H9 (cell line): Measurements from ENCODE around the gene PCDHAC2. TPM values are rescaled to one million over a fixed set of nuclear protein-coding genes. Genes with fewer than 3 reads are reported as not detected.

Source experiments
- DNase-seq: peaks from one replicate; pipeline ENCODE4 v3.0.0-alpha.2; 2017
- H2AFZ ChIP-seq: one replicate; pipeline ENCODE4 v1.6.1; 2013; ENCODE audit warnings: mild to moderate bottlenecking, low read length, control low read depth, moderate library complexity
- H2AK5ac ChIP-seq: 2 replicates; pipeline ENCODE4 v1.6.1; 2013; ENCODE audit warnings: low read length, control low read depth, mixed read lengths; ENCODE audit not compliant: insufficient read length
- H2BK120ac ChIP-seq: one replicate; pipeline ENCODE4 v1.6.1; 2013; ENCODE audit warnings: low read depth, mild to moderate bottlenecking, low read length, control low read depth, inconsistent platforms; ENCODE audit not compliant: poor library complexity, severe bottlenecking
- H2BK12ac ChIP-seq: 2 replicates; pipeline ENCODE4 v1.6.1; 2013; ENCODE audit warnings: low read length, control low read depth, mixed read lengths, low read depth; ENCODE audit not compliant: insufficient read length
- H2BK15ac ChIP-seq: 2 replicates; pipeline ENCODE4 v1.6.1; 2013; ENCODE audit warnings: low read depth, low read length, control low read depth
- H2BK20ac ChIP-seq: one replicate; pipeline ENCODE4 v1.6.1; 2013; ENCODE audit warnings: low read depth, mild to moderate bottlenecking, low read length, control low read depth, inconsistent platforms; ENCODE audit not compliant: poor library complexity, severe bottlenecking
- H2BK5ac ChIP-seq: 2 replicates; pipeline ENCODE4 v1.6.1; 2013; ENCODE audit warnings: low read length, control low read depth, mixed read lengths; ENCODE audit not compliant: insufficient read length
- H3K14ac ChIP-seq: 2 replicates; pipeline ENCODE4 v1.6.1; 2013; ENCODE audit warnings: low read length, control low read depth; ENCODE audit not compliant: insufficient read depth
- H3K18ac ChIP-seq: 2 replicates; pipeline ENCODE4 v1.6.1; 2013; ENCODE audit warnings: low read depth, mild to moderate bottlenecking, mixed read lengths, low read length, control low read depth; ENCODE audit not compliant: insufficient read length
- H3K23ac ChIP-seq: 2 replicates; pipeline ENCODE4 v1.6.1; 2013; ENCODE audit warnings: low read length, control low read depth, mixed read lengths, low read depth; ENCODE audit not compliant: insufficient read length
- H3K23me2 ChIP-seq: 2 replicates; pipeline ENCODE4 v1.6.1; 2013; ENCODE audit warnings: low read depth, mild to moderate bottlenecking, mixed read lengths, low read length, control low read depth; ENCODE audit not compliant: insufficient read length, poor library complexity, severe bottlenecking
- H3K27ac ChIP-seq: 2 replicates; pipeline ENCODE4 v1.5.1; 2013; ENCODE audit warnings: low read length, control low read depth, mixed read lengths, low read depth; ENCODE audit not compliant: insufficient read length
- H3K27me3 ChIP-seq: 2 replicates; pipeline ENCODE4 v1.6.1; 2013; ENCODE audit warnings: low read length, control low read depth, inconsistent platforms; ENCODE audit not compliant: insufficient read depth
- H3K4ac ChIP-seq: 2 replicates; pipeline ENCODE4 v1.6.1; 2013; ENCODE audit warnings: low read depth, mild to moderate bottlenecking, control low read depth, inconsistent platforms, low read length, moderate library complexity
- H3K4me1 ChIP-seq: 2 replicates; pipeline ENCODE4 v1.6.1; 2013; ENCODE audit warnings: low read length, control low read depth, inconsistent platforms; ENCODE audit not compliant: insufficient read depth
- H3K4me2 ChIP-seq: 2 replicates; pipeline ENCODE4 v1.6.1; 2013; ENCODE audit warnings: low read length, control low read depth, mixed read lengths; ENCODE audit not compliant: insufficient read length, insufficient read depth
- H3K56ac ChIP-seq: 2 replicates; pipeline ENCODE4 v1.6.1; 2013; ENCODE audit warnings: low read depth, mild to moderate bottlenecking, mixed read lengths, low read length, control low read depth; ENCODE audit not compliant: insufficient read length
- H3K79me1 ChIP-seq: 2 replicates; pipeline ENCODE4 v1.6.1; 2013; ENCODE audit warnings: low read depth, mild to moderate bottlenecking, moderate library complexity, low read length, control low read depth, inconsistent platforms; ENCODE audit not compliant: insufficient read depth, poor library complexity, severe bottlenecking
- H3K79me2 ChIP-seq: 2 replicates; pipeline ENCODE4 v1.6.1; 2013; ENCODE audit warnings: low read length, control low read depth, inconsistent platforms; ENCODE audit not compliant: insufficient read depth
- H3K9ac ChIP-seq: 2 replicates; pipeline ENCODE4 v1.6.1; 2013; ENCODE audit warnings: low read length, control low read depth, mixed read lengths; ENCODE audit not compliant: insufficient read length; ENCODE audit errors: extremely low read depth
- H3K9me3 ChIP-seq: one replicate; pipeline ENCODE4 v1.6.1; 2013; ENCODE audit warnings: low read depth, low read length, inconsistent platforms; ENCODE audit not compliant: control insufficient read depth
- H3T11ph ChIP-seq: one replicate; pipeline ENCODE4 v1.6.1; 2013; ENCODE audit warnings: mild to moderate bottlenecking, low read length, control low read depth, inconsistent platforms
- H4K20me1 ChIP-seq: one replicate; pipeline ENCODE4 v1.6.1; 2013; ENCODE audit not compliant: control insufficient read depth, insufficient read length, insufficient read depth
- H4K5ac ChIP-seq: 2 replicates; pipeline ENCODE4 v1.6.1; 2013; ENCODE audit warnings: low read depth, mild to moderate bottlenecking, mixed read lengths, low read length, control low read depth; ENCODE audit not compliant: insufficient read length
- H4K8ac ChIP-seq: replicated peaks from 2 replicates; pipeline ENCODE4 v1.6.1; 2013; ENCODE audit warnings: low read length, control low read depth, mixed read lengths, low read depth; ENCODE audit not compliant: insufficient read length
- H4K91ac ChIP-seq: 2 replicates; pipeline ENCODE4 v1.6.1; 2013; ENCODE audit warnings: low read depth, mild to moderate bottlenecking, moderate library complexity, mixed read lengths, low read length, control low read depth; ENCODE audit not compliant: insufficient read length
- H3K27ac Mint-ChIP-seq, 3 experiments: 2 replicates in 2 of 3; 3 replicates in 1 of 3; pipeline ENCODE4 v1.8.0; 2020 to 2021; ENCODE audit warnings: mixed read lengths in 3 of 3, mild to moderate bottlenecking in 1 of 3, moderate library complexity in 1 of 3
- H3K27me3 Mint-ChIP-seq: 2 replicates; pipeline ENCODE4 v1.8.0; 2021; ENCODE audit warnings: low read depth, mild to moderate bottlenecking, moderate library complexity, mixed read lengths
- H3K36me3 Mint-ChIP-seq, 3 experiments: 2 replicates in 2 of 3; 3 replicates in 1 of 3; pipeline ENCODE4 v1.8.0; 2020 to 2021; ENCODE audit warnings: low read depth in 3 of 3, mixed read lengths in 3 of 3; ENCODE audit not compliant: insufficient read depth in 1 of 3
- H3K4me1 Mint-ChIP-seq, 2 experiments: 2 replicates each; pipeline ENCODE4 v1.8.0; 2020; ENCODE audit warnings: mixed read lengths in 2 of 2
- H3K4me3 Mint-ChIP-seq, 2 experiments: 2 replicates in 1 of 2; 3 replicates in 1 of 2; pipeline ENCODE4 v1.8.0; 2020 to 2021; ENCODE audit warnings: mild to moderate bottlenecking in 2 of 2, mixed read lengths in 2 of 2, moderate library complexity in 1 of 2
- H3K9me3 Mint-ChIP-seq, 2 experiments: 2 replicates in 1 of 2; 3 replicates in 1 of 2; pipeline ENCODE4 v1.8.0; 2020; ENCODE audit warnings: mild to moderate bottlenecking in 2 of 2, mixed read lengths in 2 of 2, moderate library complexity in 1 of 2
- CTCF ChIP-seq: fragments of 200-600 bp; sonication (generic); conservative IDR thresholded peaks from 3 replicates; pipeline ENCODE4 v1.8.0; 2021; ENCODE audit warnings: antibody characterized with exemption, mild to moderate bottlenecking
- WGBS: extraction: QIAGEN DNeasy Blood & Tissue Kit; methylation state at CpG from one replicate; pipeline ENCODE4 v1.1.7; 2013; ENCODE audit warnings: missing lambda C conversion rate, low lambda C conversion rate, mixed read lengths; ENCODE audit not compliant: insufficient read length; ENCODE audit errors: extremely low coverage; 5-methylcytosine and 5-hydroxymethylcytosine counted together
- total RNA-seq: library from RNA; stranded (reverse); gene quantifications from 2 replicates; pipeline ENCODE4 v1.2.1, GENCODE V29; 2021

Gene PCDHAC2
- total RNA-seq, 1 experiment from 2014 or later = 4.8 TPM

GRCh38 chr5:141003031-141003430 is 36.8 kb downstream of the PCDHAC2 start:
- no peak overlapping the region for H2AFZ ChIP-seq
- WGBS = no CpG with 5 or more reads among the region's 3 CpGs
- H3K9me3 ChIP-seq = no peaks in the 10 kb centered on the region
- peak overlapping the region; percentile 89 for H2BK12ac ChIP-seq
- H3K79me1 ChIP-seq = no peaks in the 10 kb centered on the region
- Mint-ChIP-seq H3K4me3 (peak overlapping the region in 1 of 2 experiments; percentile 85; a peak in 1 of 5 replicates), H3K27ac (peak overlapping the region in 2 of 3 experiments; percentile 96 to 99; a peak in 3 of 7 replicates), H3K27me3 (peaks cover 4% of the 10 kb centered on the region; the same call in 1 of the 2 replicates), H3K4me1 (peaks cover 71 to 76% of the 10 kb centered on the region in 2 experiments), H3K36me3 (peaks cover 4 to 13% (median 6%) of the 10 kb centered on the region in 3 experiments; a peak in 6 of 7 replicates), H3K9me3 (no peaks in the 10 kb centered on the region)
- no peak overlapping the region for H2BK15ac ChIP-seq
- H3K9ac ChIP-seq = no peak overlapping the region
- H3K4me1 ChIP-seq = peaks cover 23% of the 10 kb centered on the region
- peak overlapping the region; percentile 24 for H3K18ac ChIP-seq
- no peak overlapping the region for H2BK5ac ChIP-seq
- no peaks in the 10 kb centered on the region for H3K27me3 ChIP-seq
- no peak overlapping the region for H3K23ac ChIP-seq
- no peaks in the 10 kb centered on the region for H4K20me1 ChIP-seq
- no peak overlapping the region for H3K4ac ChIP-seq
- no peaks in the 10 kb centered on the region for H3K79me2 ChIP-seq
- no peak overlapping the region for H3T11ph ChIP-seq
- H2BK120ac ChIP-seq = no peak overlapping the region
- peak overlapping the region; percentile 79 for H3K27ac ChIP-seq
- H3K4me2 ChIP-seq = peak overlapping the region; percentile 89
- peaks cover 9% of the 10 kb centered on the region for H3K23me2 ChIP-seq
- no peak overlapping the region for H2BK20ac ChIP-seq
- H3K14ac ChIP-seq = no peak overlapping the region
- peak overlapping the region; percentile 82 for H4K91ac ChIP-seq
- no peak overlapping the region for H4K5ac ChIP-seq
- H2AK5ac ChIP-seq = peak overlapping the region; percentile 93
- no peak for DNase-seq
- H4K8ac ChIP-seq = no peak overlapping the region
- H3K56ac ChIP-seq = no peak overlapping the region
- no peak for TF ChIP-seq CTCF
